Pons (tissue), 1 donor: ENCODE results near the gene TMEM54.
A peak's percentile ranks its signal among the peaks of the same experiment; 100 is the strongest.

Source experiments
- DNase-seq: peaks from one replicate; pipeline ENCODE4 v3.0.0-alpha.2; 2016; ENCODE audit warnings: low spot score

The TMEM54 gene

GRCh38 chr1:32900956-32901822 is at the start of gene TMEM54:
TMEM54 (minus strand) TSS chr1:32901389; CDS start chr1:32901238, 151 bp downstream.
- DNase-seq = no peak

GRCh38 chr1:32949519-32949918 is 48.3 kb upstream of the TMEM54 start:
- no peak for DNase-seq

- no peak for DNase-seq
Measured at GRCh38 chr1:32948905-32949304, 47.7 kb upstream of the TMEM54 start.

GRCh38 chr1:32948390-32948722 is 47.2 kb upstream of the TMEM54 start:
- no peak for DNase-seq

- DNase-seq = no peak
Measured at GRCh38 chr1:32947669-32948389, 46.6 kb upstream of the TMEM54 start.

GRCh38 chr1:32946413-32946812 is 45.2 kb upstream of the TMEM54 start:
- DNase-seq = no peak

- no peak for DNase-seq
Measured at GRCh38 chr1:32944180-32944579, 43.0 kb upstream of the TMEM54 start.

GRCh38 chr1:32939655-32940371 is 38.6 kb upstream of the TMEM54 start:
- DNase-seq = peak; percentile 69

GRCh38 chr1:32937061-32937460 is 35.9 kb upstream of the TMEM54 start:
- DNase-seq = no peak

GRCh38 chr1:32934535-32934934 is 33.3 kb upstream of the TMEM54 start:
- no peak for DNase-seq

GRCh38 chr1:32933742-32934322 is 32.6 kb upstream of the TMEM54 start:
- peak; percentile 20 for DNase-seq

GRCh38 chr1:32931760-32932159 is 30.6 kb upstream of the TMEM54 start:
- DNase-seq = no peak

GRCh38 chr1:32929366-32929765 is 28.2 kb upstream of the TMEM54 start:
- no peak for DNase-seq

GRCh38 chr1:32928715-32929114 is 27.5 kb upstream of the TMEM54 start:
- DNase-seq = no peak

GRCh38 chr1:32928285-32928684 is 27.1 kb upstream of the TMEM54 start:
- no peak for DNase-seq

GRCh38 chr1:32927441-32927840 is 26.3 kb upstream of the TMEM54 start:
- no peak for DNase-seq

GRCh38 chr1:32926562-32926961 is 25.4 kb upstream of the TMEM54 start:
- DNase-seq = no peak

GRCh38 chr1:32925403-32926162 is 24.4 kb upstream of the TMEM54 start:
- no peak for DNase-seq

GRCh38 chr1:32924881-32925344 is 23.7 kb upstream of the TMEM54 start:
- DNase-seq = no peak

GRCh38 chr1:32920833-32921232 is 19.6 kb upstream of the TMEM54 start:
- DNase-seq = peak; percentile 29
